HEK293 (cell line): ENCODE measurements around the gene LRCH1.

ENCODE experiments used
- CTCF ChIA-PET: fragments of 350-600 bp; formaldehyde crosslinking; extraction: SDS; loops from one replicate; lab custom pipeline; 2021; ENCODE audit warnings: antibody characterized with exemption; lab: Yijun Ruan, JAX
- POLR2A ChIA-PET: fragments of 300-600 bp; formaldehyde crosslinking; extraction: SDS; loops from one replicate; lab custom pipeline; 2020; ENCODE audit warnings: antibody characterized with exemption, inconsistent platforms; lab: Yijun Ruan, JAX
- H3K27ac ChIP-seq: fragments of 200-500 bp; sonication (Bioruptor generic); 2 replicates; pipeline ENCODE4 v1.5.1; 2014; ENCODE audit warnings: low read depth, low read length, control low read depth, inconsistent platforms; ENCODE audit errors: extremely low read depth
- H3K36me3 ChIP-seq, 2 experiments: fragments of 200-500 bp in 1 of 2; sonication (Bioruptor generic) in 1 of 2; 1 replicate in 1 of 2; 2 replicates in 1 of 2; pipeline ENCODE4 v1.5.1; 2014 to 2017; ENCODE audit warnings: inconsistent platforms in 2 of 2, low read length in 2 of 2; ENCODE audit not compliant: control insufficient read depth in 2 of 2, insufficient read depth in 1 of 2
- H3K4me1 ChIP-seq: fragments of 200-500 bp; sonication (Bioruptor generic); 2 replicates; pipeline ENCODE4 v1.5.1; 2014; ENCODE audit warnings: mild to moderate bottlenecking, low read length, inconsistent platforms; ENCODE audit not compliant: control insufficient read depth, insufficient read depth
- H3K4me3 ChIP-seq: 2 replicates; pipeline ENCODE4 v1.5.1; 2011; ENCODE audit warnings: low read depth, mild to moderate bottlenecking, control low read depth, low read length, moderate library complexity
- H3K9me3 ChIP-seq: fragments of 200-500 bp; sonication (Bioruptor generic); 2 replicates; pipeline ENCODE4 v1.5.1; 2014; ENCODE audit warnings: low read depth, low read length, inconsistent platforms; ENCODE audit not compliant: control insufficient read depth, insufficient read depth
- AEBP2 ChIP-seq: fragments of 450-650 bp; formaldehyde crosslinking; IDR thresholded peaks from 2 replicates; pipeline ENCODE4 v1.5.1; 2016; ENCODE audit warnings: missing biosample characterization, missing genetic modification characterization, borderline replicate concordance
- HIC1 ChIP-seq: fragments of 450-650 bp; formaldehyde crosslinking; IDR thresholded peaks from 2 replicates; pipeline ENCODE4 v1.5.1; 2016; ENCODE audit warnings: missing biosample characterization, missing genetic modification characterization
- PRDM6 ChIP-seq: fragments of 450-650 bp; formaldehyde crosslinking; IDR thresholded peaks from 2 replicates; pipeline ENCODE4 v1.5.1; 2017; ENCODE audit warnings: missing biosample characterization, missing genetic modification characterization
- SP7 ChIP-seq: fragments of 450-650 bp; formaldehyde crosslinking; IDR thresholded peaks from 2 replicates; pipeline ENCODE4 v1.5.1; 2016; ENCODE audit warnings: missing biosample characterization, missing genetic modification characterization
- WT1 ChIP-seq: fragments of 450-650 bp; formaldehyde crosslinking; IDR thresholded peaks from 2 replicates; pipeline ENCODE4 v1.5.1; 2016; ENCODE audit warnings: missing biosample characterization, missing genetic modification characterization
- ZFP37 ChIP-seq: fragments of 450-650 bp; formaldehyde crosslinking; IDR thresholded peaks from 2 replicates; pipeline ENCODE4 v1.5.1; 2016; ENCODE audit warnings: missing biosample characterization, missing genetic modification characterization
- ZNF121 ChIP-seq: fragments of 450-650 bp; formaldehyde crosslinking; IDR thresholded peaks from 2 replicates; pipeline ENCODE4 v1.5.1; 2016; ENCODE audit warnings: missing biosample characterization, missing genetic modification characterization
- ZNF140 ChIP-seq: fragments of 450-650 bp; formaldehyde crosslinking; IDR thresholded peaks from 2 replicates; pipeline ENCODE4 v1.5.1; 2016; ENCODE audit warnings: missing biosample characterization, missing genetic modification characterization
- ZNF155 ChIP-seq: fragments of 450-650 bp; formaldehyde crosslinking; IDR thresholded peaks from 2 replicates; pipeline ENCODE4 v1.5.1; 2016; ENCODE audit warnings: missing biosample characterization, missing genetic modification characterization
- ZNF174 ChIP-seq: fragments of 450-650 bp; formaldehyde crosslinking; IDR thresholded peaks from 2 replicates; pipeline ENCODE4 v1.5.0; 2017; ENCODE audit warnings: missing biosample characterization, mild to moderate bottlenecking, missing genetic modification characterization
- ZNF214 ChIP-seq: fragments of 450-650 bp; formaldehyde crosslinking; IDR thresholded peaks from 2 replicates; pipeline ENCODE4 v1.5.1; 2017; ENCODE audit warnings: missing biosample characterization, mild to moderate bottlenecking, missing genetic modification characterization, borderline replicate concordance
- ZNF221 ChIP-seq: fragments of 450-650 bp; formaldehyde crosslinking; IDR thresholded peaks from 2 replicates; pipeline ENCODE4 v1.5.1; 2017; ENCODE audit warnings: missing biosample characterization, missing genetic modification characterization, borderline replicate concordance
- ZNF248 ChIP-seq: fragments of 450-650 bp; formaldehyde crosslinking; IDR thresholded peaks from 2 replicates; pipeline ENCODE4 v1.5.1; 2017; ENCODE audit warnings: missing biosample characterization, missing genetic modification characterization
- ZNF473 ChIP-seq: fragments of 450-650 bp; formaldehyde crosslinking; IDR thresholded peaks from 2 replicates; pipeline ENCODE4 v1.5.1; 2017; ENCODE audit warnings: missing biosample characterization, missing genetic modification characterization
- ZNF501 ChIP-seq: fragments of 450-650 bp; formaldehyde crosslinking; IDR thresholded peaks from 2 replicates; pipeline ENCODE4 v1.5.1; 2016; ENCODE audit warnings: missing biosample characterization, missing genetic modification characterization
- ZNF529 ChIP-seq: fragments of 450-650 bp; formaldehyde crosslinking; IDR thresholded peaks from 2 replicates; pipeline ENCODE4 v1.5.1; 2017; ENCODE audit warnings: missing genetic modification characterization, missing biosample characterization; ENCODE audit not compliant: insufficient replicate concordance
- ZNF585B ChIP-seq: fragments of 450-650 bp; formaldehyde crosslinking; IDR thresholded peaks from 2 replicates; pipeline ENCODE4 v1.5.1; 2016; ENCODE audit warnings: missing biosample characterization, missing genetic modification characterization
- ZNF658 ChIP-seq: fragments of 450-650 bp; formaldehyde crosslinking; IDR thresholded peaks from 2 replicates; pipeline ENCODE4; 2016; ENCODE audit warnings: missing biosample characterization, missing genetic modification characterization
- ZNF776 ChIP-seq: fragments of 450-650 bp; formaldehyde crosslinking; IDR thresholded peaks from 2 replicates; pipeline ENCODE4 v1.5.0; 2017; ENCODE audit warnings: missing biosample characterization, missing genetic modification characterization, borderline replicate concordance
- ZSCAN16 ChIP-seq: fragments of 450-650 bp; formaldehyde crosslinking; IDR thresholded peaks from 2 replicates; pipeline ENCODE4 v1.5.1; 2016; ENCODE audit warnings: missing biosample characterization, missing genetic modification characterization

The LRCH1 gene

GRCh38 chr13:46632176-46632575 lies 79.2 kb downstream of the LRCH1 start:
- no peaks in the 10 kb centered on the region for H3K36me3 ChIP-seq
- H3K27ac ChIP-seq, result no peak overlapping the region
- POLR2A ChIA-PET, result interaction anchor here (1.7 kb wide), 1 partner anchor 79 kb away, joined by 3 read pairs; the partner anchor contains the start of gene LRCH1
- no peak for TF ChIP-seq ZNF221
- no peak for TF ChIP-seq ZNF529 (tag by site-specific recombination)
- TF ChIP-seq ZNF501 (tag by site-specific recombination), result no peak
- no peak for TF ChIP-seq ZNF776 (tag by site-specific recombination)
- TF ChIP-seq PRDM6, result no peak
- TF ChIP-seq WT1, result no peak
- no peak for TF ChIP-seq ZNF585B (tag by site-specific recombination)
- no peak for TF ChIP-seq AEBP2
- TF ChIP-seq HIC1 (tag by site-specific recombination), result no peak
- no peak for TF ChIP-seq ZNF174 (tag by site-specific recombination)
- TF ChIP-seq ZFP37 (tag by site-specific recombination), result no peak
- no peak for TF ChIP-seq ZNF658 (tag by site-specific recombination)
- CTCF ChIA-PET, result no interaction called here
- no peaks in the 10 kb centered on the region for H3K9me3 ChIP-seq
- peaks cover 12% of the 10 kb centered on the region for H3K4me1 ChIP-seq
- no peak overlapping the region for H3K4me3 ChIP-seq

GRCh38 chr13:46633416-46633815 lies 80.4 kb downstream of the LRCH1 start:
- H3K27ac ChIP-seq, result no peak overlapping the region
- no peak for TF ChIP-seq ZNF140 (tag by site-specific recombination)
- TF ChIP-seq ZNF121 (tag by site-specific recombination), result no peak
- TF ChIP-seq ZNF473 (tag by site-specific recombination), result no peak
- TF ChIP-seq ZNF155 (tag by site-specific recombination), result no peak
- TF ChIP-seq SP7, result no peak
- no peak for TF ChIP-seq ZNF248 (tag by site-specific recombination)
- no peak for TF ChIP-seq ZNF214 (tag by site-specific recombination)
- no peak for TF ChIP-seq ZSCAN16
- TF ChIP-seq, all 188 proteins: peak for 0
- H3K36me3 ChIP-seq, result no peaks in the 10 kb centered on the region
- ChIA-PET CTCF (no interaction called here), POLR2A (interaction anchor here (1.7 kb wide), 1 partner anchor 81 kb away, joined by 3 read pairs; the partner anchor contains the start of gene LRCH1)
- H3K9me3 ChIP-seq, result no peaks in the 10 kb centered on the region
- H3K4me1 ChIP-seq, result peaks cover 12% of the 10 kb centered on the region
- H3K4me3 ChIP-seq, result no peak overlapping the region
